GM03348 (cell line): ENCODE measurements around the gene SLC37A1.

Experiments used
- DNase-seq: peaks from one replicate; pipeline ENCODE4 v3.0.0; 2012; ENCODE audit warnings: low spot score

The SLC37A1 gene

GRCh38 chr21:42578761-42579415, 65.2 kb downstream of the SLC37A1 start:
- DNase-seq, result no peak

GRCh38 chr21:42579456-42580075, 65.9 kb downstream of the SLC37A1 start:
- no peak for DNase-seq

GRCh38 chr21:42580076-42580792, 66.6 kb downstream of the SLC37A1 start:
- DNase-seq, result no peak

- DNase-seq, result no peak
Measured at GRCh38 chr21:42580793-42581321, 67.2 kb downstream of the SLC37A1 start.

GRCh38 chr21:42581336-42581992, 67.8 kb downstream of the SLC37A1 start:
- no peak for DNase-seq

- no peak for DNase-seq
Measured at GRCh38 chr21:42581993-42582786, 68.5 kb downstream of the SLC37A1 start.

GRCh38 chr21:42582787-42583476, 69.3 kb downstream of the SLC37A1 start:
- DNase-seq, result no peak

- DNase-seq, result no peak
Measured at GRCh38 chr21:42583477-42584295, 70.0 kb downstream of the SLC37A1 start.

GRCh38 chr21:42584296-42584641, 70.6 kb downstream of the SLC37A1 start:
- DNase-seq, result no peak

- DNase-seq, result no peak
Measured at GRCh38 chr21:42585881-42586280, 72.2 kb downstream of the SLC37A1 start.

GRCh38 chr21:42586406-42586805, 72.8 kb downstream of the SLC37A1 start:
- no peak for DNase-seq

GRCh38 chr21:42587036-42587435, 73.4 kb downstream of the SLC37A1 start:
- no peak for DNase-seq

GRCh38 chr21:42590431-42591131, 76.9 kb downstream of the SLC37A1 start:
- DNase-seq, result no peak

GRCh38 chr21:42591170-42591869, 77.7 kb downstream of the SLC37A1 start:
- DNase-seq, result no peak

- DNase-seq, result no peak
Measured at GRCh38 chr21:42592156-42592820, 78.6 kb downstream of the SLC37A1 start.

GRCh38 chr21:42593007-42593814, 79.6 kb downstream of the SLC37A1 start:
- peak; percentile 89 for DNase-seq

GRCh38 chr21:42594616-42595282, 81.1 kb downstream of the SLC37A1 start:
- DNase-seq, result no peak
